CD4-positive, alpha-beta memory T cell (primary cell): Measurements from ENCODE around the gene CLEC6A. TPM values are rescaled to one million over a fixed set of nuclear protein-coding genes. Genes with fewer than 3 reads are reported as not detected.
"Not testable (repeated sequence)": the region's sequence is repeated elsewhere in the genome, so short reads cannot be mapped to it uniquely, and the experiment has no call there.

Experiments used
- CTCF ChIA-PET: fragments of 350-600 bp; sonication (Branson Sonifier 250); formaldehyde crosslinking; loops from one replicate; lab custom pipeline; 2021; ENCODE audit warnings: inconsistent platforms; ENCODE audit not compliant: partially characterized antibody; lab: Charles Lee
- POLR2A ChIA-PET: fragments of 350-600 bp; sonication (Branson Sonifier 250); formaldehyde crosslinking; loops from one replicate; lab custom pipeline; 2021; ENCODE audit not compliant: partially characterized antibody; lab: Charles Lee
- DNase-seq, 5 donors: peaks; one replicate each; pipeline versions ENCODE4 v3.0.0 to v3.0.0-alpha.2; 2020 to 2022; ENCODE audit warnings: mixed read lengths in 1 of 5
- H3K27ac ChIP-seq: one replicate; pipeline ENCODE4 v1.7.0; 2013; ENCODE audit warnings: low read depth, low read length
- H3K27me3 ChIP-seq: 2 replicates; pipeline ENCODE4 v1.7.0; 2013; ENCODE audit warnings: mild to moderate bottlenecking, low read length, moderate library complexity; ENCODE audit not compliant: insufficient read depth
- H3K36me3 ChIP-seq: 2 replicates; pipeline ENCODE4 v1.7.0; 2013; ENCODE audit warnings: mild to moderate bottlenecking, low read length, moderate library complexity; ENCODE audit not compliant: insufficient read depth
- H3K4me1 ChIP-seq: 2 replicates; pipeline ENCODE4 v1.7.0; 2013; ENCODE audit warnings: mild to moderate bottlenecking, low read length, moderate library complexity; ENCODE audit not compliant: insufficient read depth
- H3K4me3 ChIP-seq, 2 donors: one replicate each; pipeline ENCODE4 v1.7.0; 2013; ENCODE audit warnings: low read length in 2 of 2, mild to moderate bottlenecking in 1 of 2
- H3K9me3 ChIP-seq, 2 donors: one replicate each; pipeline ENCODE4 v1.7.0; 2013; ENCODE audit warnings: low read length in 2 of 2, control low read depth in 1 of 2; ENCODE audit not compliant: control insufficient read depth in 1 of 2
- H3K27ac Mint-ChIP-seq, 7 donors: one replicate each; pipeline ENCODE4 v1.8.0; 2020 to 2021; ENCODE audit warnings: mixed read lengths in 7 of 7, mild to moderate bottlenecking in 6 of 7, inconsistent platforms in 3 of 7, moderate library complexity in 3 of 7
- H3K27me3 Mint-ChIP-seq, 2 donors: one replicate each; pipeline ENCODE4 v1.8.0; 2020 to 2021; ENCODE audit warnings: mixed read lengths in 2 of 2
- H3K36me3 Mint-ChIP-seq, 2 donors: one replicate each; pipeline ENCODE4 v1.8.0; 2020 to 2021; ENCODE audit warnings: mixed read lengths in 2 of 2, inconsistent platforms in 1 of 2, mild to moderate bottlenecking in 1 of 2
- H3K4me1 Mint-ChIP-seq, 4 donors: one replicate each; pipeline ENCODE4 v1.8.0; 2020 to 2021; ENCODE audit warnings: mixed read lengths in 4 of 4, mild to moderate bottlenecking in 1 of 4
- H3K4me3 Mint-ChIP-seq, 8 donors: one replicate each; pipeline ENCODE4 v1.8.0; 2020 to 2021; ENCODE audit warnings: mixed read lengths in 8 of 8, mild to moderate bottlenecking in 7 of 8, moderate library complexity in 6 of 8, inconsistent platforms in 3 of 8
- H3K9me3 Mint-ChIP-seq, 8 donors: one replicate each; pipeline ENCODE4 v1.8.0; 2020 to 2021; ENCODE audit warnings: mixed read lengths in 8 of 8, mild to moderate bottlenecking in 5 of 8, inconsistent platforms in 3 of 8, moderate library complexity in 1 of 8
- intact Hi-C: fragments of 100-400 bp; cut with micrococcal nuclease; formaldehyde crosslinking; loops from one replicate; pipeline ENCODE4 v1.15.1; 2023
- polyA plus RNA-seq, 2 donors: library from polyadenylated mRNA; unstranded; fragments of 300-500 nt; fragmentation: Illumina TruSeq; gene quantifications; one replicate each; pipeline ENCODE4 v1.2.3, GENCODE V29; 2021
- total RNA-seq, 2 experiments: library from RNA; stranded (reverse); gene quantifications; one replicate each; pipeline ENCODE4 v1.2.3, GENCODE V29; 2021

CLEC6A gene
- total and polyA plus RNA-seq, 4 experiments from 2014 or later, result not detected

- H3K27ac Mint-ChIP-seq, H3K9me3 ChIP-seq, H3K4me3 Mint-ChIP-seq, H3K4me3 ChIP-seq, H3K36me3 Mint-ChIP-seq, DNase-seq, H3K27me3 ChIP-seq, intact Hi-C loops, CTCF ChIA-PET, H3K27ac ChIP-seq, H3K27me3 Mint-ChIP-seq, H3K36me3 ChIP-seq, POLR2A ChIA-PET, H3K9me3 Mint-ChIP-seq: not testable (repeated sequence)
- peaks cover 15 to 28% (median 20%) of the 10 kb centered on the region in 4 donors for H3K4me1 Mint-ChIP-seq
- H3K4me1 ChIP-seq, result peaks cover 17% of the 10 kb centered on the region
Measured at GRCh38 chr12:8496074-8496473, 40.3 kb downstream of the CLEC6A start.

- POLR2A ChIA-PET, result no interaction called here
- H3K9me3 Mint-ChIP-seq, result no peaks in the 10 kb centered on the region
Measured at GRCh38 chr12:8499616-8500015, 43.9 kb downstream of the CLEC6A start.

GRCh38 chr12:8501720-8502119, 46.0 kb downstream of the CLEC6A start:
- peak overlapping the region in 3 of 8 donors; percentile 5 to 45 (median 33) for H3K4me3 Mint-ChIP-seq

More at GRCh38 chr12:8499616-8500015, 43.9 kb downstream of the CLEC6A start:
- H3K4me3 ChIP-seq, result no peak overlapping the region
- no peaks in the 10 kb centered on the region for H3K36me3 ChIP-seq
- peaks cover 0 to 6% of the 10 kb centered on the region in 2 donors for H3K27me3 Mint-ChIP-seq
- peaks cover 12% of the 10 kb centered on the region for H3K4me1 ChIP-seq
- no peak overlapping the region for H3K4me3 Mint-ChIP-seq
- no peaks in the 10 kb centered on the region for H3K36me3 Mint-ChIP-seq
- CTCF ChIA-PET, result interaction anchor here (1.1 to 1.5 kb wide), 2 partner anchors 45 to 391 kb away, joined by 4 to 5 read pairs; no protein-coding TSS in a partner anchor
- no peak for DNase-seq
- intact Hi-C loops, result no loop called here
- peaks cover 6 to 17% (median 9%) of the 10 kb centered on the region in 4 donors for H3K4me1 Mint-ChIP-seq
- H3K27ac ChIP-seq, result no peak overlapping the region
- H3K27ac Mint-ChIP-seq, result no peak overlapping the region
- no peaks in the 10 kb centered on the region for H3K27me3 ChIP-seq
- no peaks in the 10 kb centered on the region for H3K9me3 ChIP-seq

GRCh38 chr12:8504351-8504750, 48.6 kb downstream of the CLEC6A start:
- CTCF ChIA-PET, result no interaction called here
- H3K4me1 Mint-ChIP-seq, result peaks cover 6 to 17% (median 9%) of the 10 kb centered on the region in 4 donors

More at GRCh38 chr12:8501720-8502119, 46.0 kb downstream of the CLEC6A start:
- Histone ChIP-seq H3K36me3 (no peaks in the 10 kb centered on the region), H3K9me3 (no peaks in the 10 kb centered on the region), H3K4me3 (no peak overlapping the region), H3K4me1 (peaks cover 12% of the 10 kb centered on the region), H3K27me3 (no peaks in the 10 kb centered on the region), H3K27ac (no peak overlapping the region)
- peak in 1 of 5 donors; percentile 3 for DNase-seq
- Mint-ChIP-seq H3K9me3 (no peaks in the 10 kb centered on the region), H3K27me3 (peaks cover 0 to 8% of the 10 kb centered on the region in 2 donors), H3K27ac (peak overlapping the region in 1 of 7 donors; percentile 3), H3K36me3 (no peaks in the 10 kb centered on the region), H3K4me1 (peaks cover 6 to 17% (median 9%) of the 10 kb centered on the region in 4 donors)
- intact Hi-C loops, result no loop called here
- CTCF ChIA-PET, result interaction anchor here (0.6 kb wide), 1 partner anchor 39 kb away, joined by 3 read pairs; the partner anchor contains the start of gene CLEC4E
- POLR2A ChIA-PET, result no interaction called here

GRCh38 chr12:8507596-8507995, 51.8 kb downstream of the CLEC6A start:
- intact Hi-C loops, result no loop called here
- H3K36me3 Mint-ChIP-seq, result no peaks in the 10 kb centered on the region

More at GRCh38 chr12:8504351-8504750, 48.6 kb downstream of the CLEC6A start:
- no peak overlapping the region for H3K27ac ChIP-seq
- intact Hi-C loops, result no loop called here
- no peak overlapping the region for H3K4me3 ChIP-seq
- H3K27me3 Mint-ChIP-seq, result peaks cover 2 to 9% of the 10 kb centered on the region in 2 donors
- H3K27ac Mint-ChIP-seq, result no peak overlapping the region
- POLR2A ChIA-PET, result no interaction called here
- H3K36me3 ChIP-seq, result no peaks in the 10 kb centered on the region
- H3K9me3 ChIP-seq, result no peaks in the 10 kb centered on the region
- H3K9me3 Mint-ChIP-seq, result no peaks in the 10 kb centered on the region
- no peaks in the 10 kb centered on the region for H3K36me3 Mint-ChIP-seq
- H3K27me3 ChIP-seq, result no peaks in the 10 kb centered on the region
- no peak overlapping the region for H3K4me3 Mint-ChIP-seq
- no peak for DNase-seq
- peaks cover 12% of the 10 kb centered on the region for H3K4me1 ChIP-seq

GRCh38 chr12:8508223-8508622, 52.5 kb downstream of the CLEC6A start:
- no peaks in the 10 kb centered on the region for H3K36me3 Mint-ChIP-seq
- POLR2A ChIA-PET, result no interaction called here
- DNase-seq, result no peak
- CTCF ChIA-PET, result no interaction called here
- no peak overlapping the region for H3K27ac Mint-ChIP-seq
- Histone ChIP-seq H3K27me3 (no peaks in the 10 kb centered on the region), H3K9me3 (no peaks in the 10 kb centered on the region), H3K36me3 (no peaks in the 10 kb centered on the region), H3K4me1 (no peaks in the 10 kb centered on the region), H3K4me3 (no peak overlapping the region), H3K27ac (no peak overlapping the region)
- intact Hi-C loops, result no loop called here
- H3K9me3 Mint-ChIP-seq, result no peaks in the 10 kb centered on the region
- peaks cover 0 to 4% (median 0%) of the 10 kb centered on the region in 4 donors for H3K4me1 Mint-ChIP-seq
- no peak overlapping the region for H3K4me3 Mint-ChIP-seq
- peaks cover 2 to 12% of the 10 kb centered on the region in 2 donors for H3K27me3 Mint-ChIP-seq

More at GRCh38 chr12:8507596-8507995, 51.8 kb downstream of the CLEC6A start:
- Histone ChIP-seq H3K4me3 (no peak overlapping the region), H3K4me1 (no peaks in the 10 kb centered on the region), H3K9me3 (no peaks in the 10 kb centered on the region), H3K27ac (no peak overlapping the region), H3K27me3 (no peaks in the 10 kb centered on the region), H3K36me3 (no peaks in the 10 kb centered on the region)
- CTCF ChIA-PET, result interaction anchor here (0.6 kb wide), 1 partner anchor 944 kb away, joined by 3 read pairs; no protein-coding TSS in a partner anchor
- peaks cover 0 to 4% (median under 1%) of the 10 kb centered on the region in 4 donors for H3K4me1 Mint-ChIP-seq
- H3K9me3 Mint-ChIP-seq, result no peaks in the 10 kb centered on the region
- H3K27ac Mint-ChIP-seq, result no peak overlapping the region
- H3K4me3 Mint-ChIP-seq, result no peak overlapping the region
- POLR2A ChIA-PET, result no interaction called here
- H3K27me3 Mint-ChIP-seq, result peaks cover 2 to 12% of the 10 kb centered on the region in 2 donors
- no peak for DNase-seq

GRCh38 chr12:8508910-8509841, 53.4 kb downstream of the CLEC6A start:
- DNase-seq, result no peak
- peaks cover 6 to 16% of the 10 kb centered on the region in 2 donors for H3K27me3 Mint-ChIP-seq
- no peak overlapping the region for H3K27ac Mint-ChIP-seq
- H3K4me3 ChIP-seq, result no peak overlapping the region
- CTCF ChIA-PET, result no interaction called here
- no peaks in the 10 kb centered on the region for H3K4me1 ChIP-seq
- no peaks in the 10 kb centered on the region for H3K27me3 ChIP-seq
- POLR2A ChIA-PET, result no interaction called here
- no peak overlapping the region for H3K4me3 Mint-ChIP-seq
- no peaks in the 10 kb centered on the region for H3K36me3 Mint-ChIP-seq
- peaks cover 0 to 4% (median 0%) of the 10 kb centered on the region in 4 donors for H3K4me1 Mint-ChIP-seq
- H3K9me3 Mint-ChIP-seq, result no peaks in the 10 kb centered on the region
- H3K9me3 ChIP-seq, result no peaks in the 10 kb centered on the region
- H3K36me3 ChIP-seq, result no peaks in the 10 kb centered on the region
- H3K27ac ChIP-seq, result no peak overlapping the region
- intact Hi-C loops, result no loop called here
